K562 (cell line): ENCODE results near the gene MALAT1. TPM values are rescaled to one million over a fixed set of nuclear protein-coding genes. Genes with fewer than 3 reads are reported as not detected.

Experiments used
- BRF1 ChIP-seq: IDR thresholded peaks from 3 replicates; pipeline ENCODE4 v1.6.1; 2011; ENCODE audit warnings: borderline replicate concordance, mild to moderate bottlenecking; ENCODE audit not compliant: insufficient read length; ENCODE audit errors: extremely low read depth
- CREB1 ChIP-seq, 2 experiments: sonication (generic) in 1 of 2; formaldehyde crosslinking in 1 of 2; IDR thresholded peaks; 2 replicates each; pipeline versions ENCODE4 v1.6.1 to v1.8.0; 2012 to 2022; ENCODE audit warnings: inconsistent platforms in 1 of 2, mild to moderate bottlenecking in 1 of 2, missing genetic modification reagents in 1 of 2, moderate library complexity in 1 of 2
- CTBP1 ChIP-seq: fragments of 450-650 bp; IDR thresholded peaks from 2 replicates; pipeline ENCODE4 v1.6.1; 2016; ENCODE audit warnings: borderline replicate concordance
- EZH2 ChIP-seq: IDR thresholded peaks from 2 replicates; pipeline ENCODE4 v1.6.1; 2012; ENCODE audit warnings: low read depth, mild to moderate bottlenecking, inconsistent platforms, low read length, borderline replicate concordance
- KLF13 ChIP-seq: fragments of 450-650 bp; IDR thresholded peaks from 2 replicates; pipeline ENCODE4 v1.6.1; 2016; ENCODE audit warnings: missing genetic modification characterization, low read depth, mild to moderate bottlenecking, missing compliant biosample characterization, moderate library complexity, borderline replicate concordance
- NELFE ChIP-seq: IDR thresholded peaks from 2 replicates; pipeline ENCODE4 v1.6.1; 2011; ENCODE audit warnings: mild to moderate bottlenecking; ENCODE audit not compliant: insufficient read depth, insufficient read length
- PHF20 ChIP-seq: fragments of 450-650 bp; IDR thresholded peaks from 2 replicates; pipeline ENCODE4 v1.6.1; 2018; ENCODE audit not compliant: partially characterized antibody
- PYGO2 ChIP-seq: fragments of 450-650 bp; IDR thresholded peaks from 2 replicates; pipeline ENCODE4 v1.6.1; 2016; ENCODE audit warnings: mild to moderate bottlenecking, missing genetic modification characterization, moderate library complexity, missing compliant biosample characterization
- RBFOX2 ChIP-seq: fragments of 200-400 bp; formaldehyde crosslinking; IDR thresholded peaks from 2 replicates; pipeline ENCODE4 v1.6.1; 2017; ENCODE audit warnings: low read depth, mild to moderate bottlenecking, low read length, moderate library complexity
- RFX5 ChIP-seq: IDR thresholded peaks from 2 replicates; pipeline ENCODE4 v1.6.1; 2011; ENCODE audit warnings: low read depth, mild to moderate bottlenecking, improper control_type of control experiment, low read length
- SETDB1 ChIP-seq: IDR thresholded peaks from one replicate; pipeline ENCODE4 v1.6.1; 2012; ENCODE audit warnings: low read length, control low read depth, inconsistent platforms
- SMAD3 ChIP-seq: fragments of 450-650 bp; formaldehyde crosslinking; conservative IDR thresholded peaks from 2 replicates; pipeline ENCODE4 v1.4.0; 2020; ENCODE audit warnings: mild to moderate bottlenecking
- SMARCA4 ChIP-seq: fragments of 450-650 bp; IDR thresholded peaks from 2 replicates; pipeline ENCODE4 v1.6.1; 2016
- STAT6 ChIP-seq: sonication (generic); formaldehyde crosslinking; IDR thresholded peaks from 2 replicates; pipeline ENCODE4 v1.8.1; 2023; ENCODE audit warnings: mild to moderate bottlenecking, missing genetic modification reagents
- ZNF282 ChIP-seq: sonication (generic); formaldehyde crosslinking; IDR thresholded peaks from 2 replicates; pipeline ENCODE4 v1.8.1; 2023; ENCODE audit warnings: missing genetic modification reagents
- ZNF584 ChIP-seq: fragments of 200-800 bp; sonication (Bioruptor generic); IDR thresholded peaks from 2 replicates; pipeline ENCODE4 v1.6.1; 2016; ENCODE audit warnings: low read depth, mild to moderate bottlenecking, missing genetic modification characterization, missing compliant biosample characterization
- polyA plus RNA-seq, 8 experiments: library from polyadenylated mRNA; depleted of rRNA in 4 of 8; stranded (reverse) in 5 of 8; unstranded in 3 of 8; fragments of >200 nt; fragmentation: Nextera tagmentation in 2 of 8; fragmentation: Illumina TruSeq in 1 of 8; extraction: Ambion mirVana in 2 of 8; extraction: Trizol in 1 of 8; gene quantifications; 2 replicates each; pipeline versions ENCODE4 v1.2.1 to v1.2.3, GENCODE V29; 2011 to 2014; ENCODE audit warnings: inconsistent platforms in 1 of 8, missing spikeins in 1 of 8
- total RNA-seq, 7 experiments: library from RNA; depleted of rRNA in 6 of 7; stranded (reverse); fragments of >200 nt in 6 of 7; fragmentation: Illumina TruSeq in 2 of 7; extraction: Trizol in 2 of 7; gene quantifications; 2 replicates each; pipeline versions ENCODE4 v1.2.1 to v1.2.3, GENCODE V29; 2011 to 2021; ENCODE audit warnings: low replicate concordance in 1 of 7
- TF ChIP-seq, protein P1 (sequence below): sonication (generic); formaldehyde crosslinking; IDR thresholded peaks from 2 replicates; pipeline ENCODE4 v1.8.1; 2022; ENCODE audit warnings: missing genetic modification reagents
- TF ChIP-seq, protein P2 (sequence below): sonication (generic); formaldehyde crosslinking; IDR thresholded peaks from 2 replicates; pipeline ENCODE4 v1.8.0; 2022; ENCODE audit warnings: missing genetic modification reagents, mild to moderate bottlenecking, moderate library complexity, borderline replicate concordance
- TF ChIP-seq, protein P3 (sequence below): sonication (generic); formaldehyde crosslinking; IDR thresholded peaks from 2 replicates; pipeline ENCODE4 v1.8.0; 2022; ENCODE audit warnings: missing genetic modification reagents, mild to moderate bottlenecking, borderline replicate concordance

The MALAT1 gene
- total and polyA plus RNA-seq, 9 of the 15 experiments (the other 6 are each of a cell fraction or from before 2014, with no cell fraction given), result 363 to 8,715 (median 2,351) TPM

GRCh38 chr11:65540290-65541092, 41.6 kb downstream of the MALAT1 start (continued):
- TF ChIP-seq PYGO2 (no peak), KLF13 (tag) (peak; percentile 79; the same call in 1 of the 2 replicates), ZNF282 (CRISPR knock-in tag) (peak; percentile 60; the same call in 1 of the 2 replicates), BRF1 (no peak), SETDB1 (no peak), EZH2 (no peak), RBFOX2 (peak; percentile 74), CREB1 (IDR thresholded peaks at IDR 0.05) (peak; percentile 40; the same call in 1 of the 2 replicates), CREB1 (CRISPR knock-in tag; IDR thresholded peaks at IDR 0.05) (peak; percentile 45; the same call in 1 of the 2 replicates), SMARCA4 (0 out of 2 replicates have a peak, but pooled peaks have one; percentile 13), NELFE (no peak), SMAD3 (CRISPR knock-in tag) (no peak), ZNF584 (CRISPR knock-in tag) (no peak), CTBP1 (0 out of 2 replicates have a peak, but pooled peaks have one; percentile 73), RFX5 (no peak), STAT6 (no peak), PHF20 (no peak)
- TF ChIP-seq, protein P1, sequence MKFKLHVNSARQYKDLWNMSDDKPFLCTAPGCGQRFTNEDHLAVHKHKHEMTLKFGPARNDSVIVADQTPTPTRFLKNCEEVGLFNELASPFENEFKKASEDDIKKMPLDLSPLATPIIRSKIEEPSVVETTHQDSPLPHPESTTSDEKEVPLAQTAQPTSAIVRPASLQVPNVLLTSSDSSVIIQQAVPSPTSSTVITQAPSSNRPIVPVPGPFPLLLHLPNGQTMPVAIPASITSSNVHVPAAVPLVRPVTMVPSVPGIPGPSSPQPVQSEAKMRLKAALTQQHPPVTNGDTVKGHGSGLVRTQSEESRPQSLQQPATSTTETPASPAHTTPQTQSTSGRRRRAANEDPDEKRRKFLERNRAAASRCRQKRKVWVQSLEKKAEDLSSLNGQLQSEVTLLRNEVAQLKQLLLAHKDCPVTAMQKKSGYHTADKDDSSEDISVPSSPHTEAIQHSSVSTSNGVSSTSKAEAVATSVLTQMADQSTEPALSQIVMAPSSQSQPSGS (CRISPR knock-in tag), result no peak; the same call in 1 of the 2 replicates
- TF ChIP-seq, protein P2, sequence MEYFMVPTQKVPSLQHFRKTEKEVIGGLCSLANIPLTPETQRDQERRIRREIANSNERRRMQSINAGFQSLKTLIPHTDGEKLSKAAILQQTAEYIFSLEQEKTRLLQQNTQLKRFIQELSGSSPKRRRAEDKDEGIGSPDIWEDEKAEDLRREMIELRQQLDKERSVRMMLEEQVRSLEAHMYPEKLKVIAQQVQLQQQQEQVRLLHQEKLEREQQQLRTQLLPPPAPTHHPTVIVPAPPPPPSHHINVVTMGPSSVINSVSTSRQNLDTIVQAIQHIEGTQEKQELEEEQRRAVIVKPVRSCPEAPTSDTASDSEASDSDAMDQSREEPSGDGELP (CRISPR knock-in tag), result peak; percentile 92
- TF ChIP-seq, protein P3, sequence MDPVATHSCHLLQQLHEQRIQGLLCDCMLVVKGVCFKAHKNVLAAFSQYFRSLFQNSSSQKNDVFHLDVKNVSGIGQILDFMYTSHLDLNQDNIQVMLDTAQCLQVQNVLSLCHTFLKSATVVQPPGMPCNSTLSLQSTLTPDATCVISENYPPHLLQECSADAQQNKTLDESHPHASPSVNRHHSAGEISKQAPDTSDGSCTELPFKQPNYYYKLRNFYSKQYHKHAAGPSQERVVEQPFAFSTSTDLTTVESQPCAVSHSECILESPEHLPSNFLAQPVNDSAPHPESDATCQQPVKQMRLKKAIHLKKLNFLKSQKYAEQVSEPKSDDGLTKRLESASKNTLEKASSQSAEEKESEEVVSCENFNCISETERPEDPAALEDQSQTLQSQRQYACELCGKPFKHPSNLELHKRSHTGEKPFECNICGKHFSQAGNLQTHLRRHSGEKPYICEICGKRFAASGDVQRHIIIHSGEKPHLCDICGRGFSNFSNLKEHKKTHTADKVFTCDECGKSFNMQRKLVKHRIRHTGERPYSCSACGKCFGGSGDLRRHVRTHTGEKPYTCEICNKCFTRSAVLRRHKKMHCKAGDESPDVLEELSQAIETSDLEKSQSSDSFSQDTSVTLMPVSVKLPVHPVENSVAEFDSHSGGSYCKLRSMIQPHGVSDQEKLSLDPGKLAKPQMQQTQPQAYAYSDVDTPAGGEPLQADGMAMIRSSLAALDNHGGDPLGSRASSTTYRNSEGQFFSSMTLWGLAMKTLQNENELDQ (CRISPR knock-in tag), result no peak
